H1 (cell line): ENCODE results near the gene RGS6. TPM values are rescaled to one million over a fixed set of nuclear protein-coding genes. Genes with fewer than 3 reads are reported as not detected.

Experiments used
- CTCF ChIA-PET: fragments of 300-600 bp; sonication (Branson Sonifier 250); formaldehyde crosslinking; loops from one replicate; lab custom pipeline; 2021; ENCODE audit not compliant: partially characterized antibody; lab: Charles Lee
- POLR2A ChIA-PET: fragments of 300-600 bp; sonication (Branson Sonifier 250); formaldehyde crosslinking; loops from one replicate; lab custom pipeline; 2021; ENCODE audit warnings: inconsistent platforms; ENCODE audit not compliant: partially characterized antibody; lab: Charles Lee
- DNase-seq, 2 experiments: peaks; one replicate each; pipeline versions ENCODE4 v3.0.0 to v3.0.0-alpha.2; 2010 to 2022; ENCODE audit warnings: low spot score in 2 of 2, low read depth in 1 of 2, mixed read lengths in 1 of 2
- FAIRE-seq: peaks from 2 replicates; lab custom pipeline; 2011; peaks lifted over from hg19 to GRCh38; lab: Jason Lieb, UNC
- H2AFZ ChIP-seq: 2 replicates; pipeline ENCODE4 v1.8.1; 2012; ENCODE audit warnings: low read length, inconsistent platforms
- H2AK5ac ChIP-seq: 2 replicates; pipeline ENCODE4 v1.6.1; 2013; ENCODE audit warnings: low read depth, low read length
- H2BK120ac ChIP-seq: replicated peaks from 2 replicates; pipeline ENCODE3; 2013; ENCODE audit warnings: low read depth, low read length, inconsistent platforms
- H2BK12ac ChIP-seq: 2 replicates; pipeline ENCODE4 v1.6.1; 2013; ENCODE audit warnings: low read depth, low read length
- H2BK15ac ChIP-seq: 2 replicates; pipeline ENCODE4 v1.6.1; 2013; ENCODE audit warnings: low read length
- H2BK20ac ChIP-seq: 2 replicates; pipeline ENCODE4 v1.6.1; 2013; ENCODE audit warnings: low read length
- H2BK5ac ChIP-seq: 2 replicates; pipeline ENCODE4 v1.6.1; 2013; ENCODE audit warnings: low read depth, low read length
- H3K14ac ChIP-seq: 2 replicates; pipeline ENCODE4 v1.6.1; 2013; ENCODE audit warnings: inconsistent platforms; ENCODE audit not compliant: insufficient read length
- H3K18ac ChIP-seq: 2 replicates; pipeline ENCODE4 v1.6.1; 2013; ENCODE audit warnings: low read length; ENCODE audit errors: extremely low read depth
- H3K23ac ChIP-seq: 2 replicates; pipeline ENCODE4 v1.6.1; 2013; ENCODE audit warnings: inconsistent platforms; ENCODE audit not compliant: insufficient read length
- H3K23me2 ChIP-seq: 2 replicates; pipeline ENCODE4 v1.6.1; 2013; ENCODE audit warnings: low read depth, low read length
- H3K27ac ChIP-seq: 2 replicates; pipeline ENCODE4 v1.6.1; 2011; ENCODE audit warnings: low read depth, low read length, inconsistent platforms
- H3K27me3 ChIP-seq, 4 experiments: replicated peaks in 1 of 4; 1 replicate in 1 of 4; 2 replicates in 3 of 4; pipeline versions ENCODE4 v1.6.1 to v1.8.1; 2011 to 2013; ENCODE audit warnings: low read length in 3 of 4, mild to moderate bottlenecking in 3 of 4, inconsistent platforms in 2 of 4, mixed read lengths in 2 of 4, moderate library complexity in 1 of 4; ENCODE audit not compliant: control insufficient read depth in 3 of 4, insufficient read depth in 3 of 4; ENCODE audit errors: extremely low read depth in 1 of 4
- H3K36me3 ChIP-seq, 4 experiments: 2 replicates each; pipeline versions ENCODE4 v1.6.1 to v1.8.1; 2011 to 2013; ENCODE audit warnings: mild to moderate bottlenecking in 4 of 4, low read length in 3 of 4, moderate library complexity in 2 of 4, control low read depth in 1 of 4, inconsistent platforms in 1 of 4; ENCODE audit not compliant: insufficient read depth in 4 of 4, control insufficient read depth in 2 of 4
- H3K4ac ChIP-seq: replicated peaks from 2 replicates; pipeline ENCODE3; 2013; ENCODE audit warnings: low read length, low read depth, mixed read lengths, inconsistent platforms; ENCODE audit not compliant: insufficient read length
- H3K4me1 ChIP-seq, 4 experiments: replicated peaks in 1 of 4; 1 replicate in 1 of 4; 2 replicates in 3 of 4; pipeline versions ENCODE4 v1.6.1 to v1.8.1; 2011 to 2013; ENCODE audit warnings: low read length in 3 of 4, inconsistent platforms in 2 of 4, mixed read lengths in 1 of 4; ENCODE audit not compliant: insufficient read depth in 4 of 4, control insufficient read depth in 3 of 4
- H3K4me2 ChIP-seq, 2 experiments: 2 replicates each; pipeline versions ENCODE4 v1.6.1 to v1.8.1; 2011 to 2013; ENCODE audit warnings: low read depth in 2 of 2, low read length in 2 of 2, control low read depth in 1 of 2, inconsistent platforms in 1 of 2, mild to moderate bottlenecking in 1 of 2; ENCODE audit not compliant: insufficient read depth in 1 of 2
- H3K4me3 ChIP-seq, 4 experiments: fragments of 200-600, 300-600 bp in 1 of 4; sonication (generic), shearing (Covaris generic), sonication (Bioruptor Twin) in 1 of 4; 2 replicates each; pipeline versions ENCODE4 v1.5.1 to v1.8.1; 2011 to 2016; ENCODE audit warnings: low read length in 4 of 4, low read depth in 3 of 4, control low read depth in 2 of 4, inconsistent platforms in 2 of 4, mild to moderate bottlenecking in 2 of 4, mixed read lengths in 1 of 4, moderate library complexity in 1 of 4; ENCODE audit not compliant: insufficient read depth in 2 of 4; ENCODE audit errors: extremely low read depth in 1 of 4
- H3K56ac ChIP-seq: replicated peaks from 2 replicates; pipeline ENCODE3; 2013; ENCODE audit warnings: low read depth, mild to moderate bottlenecking, mixed read lengths, low read length, inconsistent platforms; ENCODE audit not compliant: insufficient read length
- H3K79me1 ChIP-seq: 2 replicates; pipeline ENCODE4 v1.6.1; 2013; ENCODE audit warnings: low read depth, low read length, control low read depth
- H3K79me2 ChIP-seq, 2 experiments: 2 replicates each; pipeline versions ENCODE4 v1.6.1 to v1.8.1; 2012 to 2013; ENCODE audit warnings: low read length in 2 of 2, mild to moderate bottlenecking in 2 of 2, inconsistent platforms in 1 of 2; ENCODE audit not compliant: insufficient read depth in 2 of 2, control insufficient read depth in 1 of 2
- H3K9ac ChIP-seq, 4 experiments: replicated peaks in 1 of 4; 1 replicate in 1 of 4; 2 replicates in 3 of 4; pipeline versions ENCODE4 v1.6.1 to v1.8.1; 2011 to 2013; ENCODE audit warnings: low read depth in 3 of 4, low read length in 3 of 4, control low read depth in 2 of 4, mild to moderate bottlenecking in 2 of 4, moderate library complexity in 2 of 4, inconsistent platforms in 1 of 4; ENCODE audit errors: extremely low read depth in 1 of 4
- H3K9me3 ChIP-seq, 2 experiments: 2 replicates each; pipeline versions ENCODE4 v1.6.1 to v1.8.1; 2012 to 2013; ENCODE audit warnings: mild to moderate bottlenecking in 2 of 2, moderate library complexity in 2 of 2, control low read depth in 1 of 2, inconsistent platforms in 1 of 2, low read depth in 1 of 2, low read length in 1 of 2, mixed read lengths in 1 of 2; ENCODE audit not compliant: insufficient read depth in 2 of 2
- H4K20me1 ChIP-seq, 2 experiments: replicated peaks in 1 of 2; 2 replicates each; pipeline versions ENCODE3 to v1.8.1; 2011 to 2013; ENCODE audit warnings: inconsistent platforms in 2 of 2, low read length in 2 of 2, mild to moderate bottlenecking in 1 of 2; ENCODE audit not compliant: insufficient read depth in 2 of 2, control insufficient read depth in 1 of 2
- H4K5ac ChIP-seq: 2 replicates; pipeline ENCODE4 v1.6.1; 2013; ENCODE audit warnings: low read length, low read depth, mixed read lengths, inconsistent platforms; ENCODE audit not compliant: insufficient read length
- H4K8ac ChIP-seq: 2 replicates; pipeline ENCODE4 v1.8.0; 2013; ENCODE audit warnings: mild to moderate bottlenecking, moderate library complexity, low read length, inconsistent platforms; ENCODE audit not compliant: insufficient read depth; ENCODE audit errors: extremely low read depth
- H4K91ac ChIP-seq: replicated peaks from 2 replicates; pipeline ENCODE3; 2013; ENCODE audit warnings: low read length, mixed read lengths, inconsistent platforms; ENCODE audit not compliant: insufficient read length
- ASH2L ChIP-seq: fragments of 200-600, 300-600 bp; sonication (generic); IDR thresholded peaks from one replicate; pipeline ENCODE4 v1.7.1; 2017; ENCODE audit warnings: low read length
- BACH1 ChIP-seq: IDR thresholded peaks from 2 replicates; pipeline ENCODE4 v1.6.1; 2012; ENCODE audit warnings: low read length, improper control_type of control experiment
- CBX8 ChIP-seq: fragments of 300-800, 300-1000 bp; sonication (generic); IDR thresholded peaks from 2 replicates; pipeline ENCODE4 v1.7.1; 2016; ENCODE audit warnings: low read depth, low read length, borderline replicate concordance
- CHD2 ChIP-seq: IDR thresholded peaks from 2 replicates; pipeline ENCODE4 v1.6.1; 2012; ENCODE audit warnings: low read length, improper control_type of control experiment
- EP300 ChIP-seq, 2 experiments: IDR thresholded peaks; 1 replicate in 1 of 2; 2 replicates in 1 of 2; pipeline ENCODE4 v1.6.1; 2011 to 2012; ENCODE audit warnings: low read depth in 2 of 2, low read length in 2 of 2, mild to moderate bottlenecking in 2 of 2, borderline replicate concordance in 1 of 2, inconsistent platforms in 1 of 2, moderate library complexity in 1 of 2
- EZH2 ChIP-seq: fragments of 200-600 bp; sonication (generic); IDR thresholded peaks from 2 replicates; pipeline ENCODE4 v1.7.1; 2012; ENCODE audit warnings: low read depth, mild to moderate bottlenecking, moderate library complexity, low read length, inconsistent platforms; ENCODE audit not compliant: severe bottlenecking
- HDAC2 ChIP-seq, 2 experiments: fragments of 300-600 bp in 1 of 2; sonication (generic) in 1 of 2; IDR thresholded peaks; 2 replicates each; pipeline ENCODE4 v1.6.1; 2011 to 2012; ENCODE audit warnings: low read depth in 2 of 2, low read length in 2 of 2, mild to moderate bottlenecking in 2 of 2, moderate library complexity in 2 of 2, borderline replicate concordance in 1 of 2, inconsistent platforms in 1 of 2
- NANOG ChIP-seq: IDR thresholded peaks from 2 replicates; pipeline ENCODE4 v1.6.1; 2011; ENCODE audit warnings: low read length, low read depth, mild to moderate bottlenecking, inconsistent platforms; ENCODE audit not compliant: insufficient read depth, poor library complexity, severe bottlenecking
- NRF1 ChIP-seq: IDR thresholded peaks from 2 replicates; pipeline ENCODE4 v1.6.1; 2011; ENCODE audit warnings: mild to moderate bottlenecking, low read depth, low read length, improper control_type of control experiment
- POU5F1 ChIP-seq: IDR thresholded peaks from 2 replicates; pipeline ENCODE4 v1.6.1; 2011; ENCODE audit warnings: low read depth, mild to moderate bottlenecking, low read length, moderate library complexity
- RNF2 ChIP-seq: fragments of 200-900, 300-1000 bp; sonication (generic); IDR thresholded peaks from 2 replicates; pipeline ENCODE4 v1.7.1; 2016; ENCODE audit warnings: borderline replicate concordance, low read depth, mild to moderate bottlenecking, antibody characterized with exemption, low read length; ENCODE audit not compliant: poor library complexity, severe bottlenecking; ENCODE audit errors: missing control alignments
- SP4 ChIP-seq: IDR thresholded peaks from 2 replicates; pipeline ENCODE4 v1.6.1; 2012; ENCODE audit warnings: low read length, inconsistent platforms
- TAF7 ChIP-seq: optimal IDR thresholded peaks from 2 replicates; pipeline ENCODE3; 2011; ENCODE audit warnings: low read depth, mild to moderate bottlenecking, inconsistent platforms, low read length, moderate library complexity, borderline replicate concordance
- TBP ChIP-seq: IDR thresholded peaks from 2 replicates; pipeline ENCODE4 v1.6.1; 2011; ENCODE audit warnings: low read depth, low read length, improper control_type of control experiment
- WGBS, 2 experiments: shearing (Covaris generic) in 1 of 2; methylation state at CpG; one replicate each; pipeline versions ENCODE4 v1.1.6 to v1.1.7; 2013 to 2015; ENCODE audit warnings: low lambda C conversion rate in 2 of 2, mixed read lengths in 2 of 2, inconsistent platforms in 1 of 2, low coverage in 1 of 2, missing lambda C conversion rate in 1 of 2; ENCODE audit not compliant: insufficient replicate concordance in 2 of 2, insufficient coverage in 1 of 2, insufficient read length in 1 of 2; ENCODE audit errors: extremely low coverage in 1 of 2, missing lambda C conversion rate in 1 of 2; 5-methylcytosine and 5-hydroxymethylcytosine counted together
- polyA plus RNA-seq, 7 experiments: library from polyadenylated mRNA; depleted of rRNA in 3 of 7; stranded (reverse) in 5 of 7; unstranded in 2 of 7; fragments of >200 nt in 5 of 7; fragments of 200-250 nt in 2 of 7; gene quantifications; 1 replicate in 5 of 7; 2 replicates in 1 of 7; 4 replicates in 1 of 7; pipeline versions ENCODE4 v1.2.1 to v1.2.3, GENCODE V29; 2011 to 2013; ENCODE audit warnings: missing spikeins in 2 of 7, mixed read lengths in 2 of 7
- total RNA-seq: library from RNA; stranded (reverse); fragmentation: NEBNext Ultra II Directional; extraction: Animal tissue kit (Norgen Biotek cat#: 25700); gene quantifications from 2 replicates; pipeline ENCODE4 v1.2.1, GENCODE V29; 2021

Gene RGS6
- total and polyA plus RNA-seq, 2 of the 8 experiments (the other 6 are each of a cell fraction or from before 2014, with no cell fraction given) = 0.26 to 1.1 TPM

DNA sequence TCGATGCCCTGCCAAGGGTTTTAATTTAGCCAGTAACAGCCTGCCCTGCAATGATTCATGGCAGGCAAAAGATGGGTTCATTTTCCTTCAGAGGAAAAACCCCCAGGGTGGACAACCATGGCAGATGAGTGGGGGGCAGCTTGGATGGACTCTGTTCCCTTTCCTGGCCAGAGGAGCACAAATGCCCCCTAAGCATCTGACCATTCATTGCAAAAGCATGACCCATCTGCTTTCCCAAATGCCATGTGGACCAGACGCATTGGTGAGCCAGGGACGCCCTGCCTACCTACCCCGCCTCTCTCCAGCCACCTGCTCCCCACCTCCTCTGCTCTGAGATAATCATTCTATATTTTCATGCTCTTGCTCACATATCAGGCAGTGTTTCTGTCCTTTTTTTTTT, 679.8 kb downstream of the RGS6 start:
- Histone ChIP-seq H2AFZ (no peak overlapping the region), H2BK120ac (no peak overlapping the region), H3K27ac (no peak overlapping the region), H2AK5ac (no peak overlapping the region), H3K18ac (no peak overlapping the region), H3K4ac (no peak overlapping the region), H3K36me3 (no peaks in the 10 kb centered on the region), H3K79me2 (no peaks in the 10 kb centered on the region), H3K79me1 (no peaks in the 10 kb centered on the region), H3K14ac (no peak overlapping the region), H2BK15ac (no peak overlapping the region), H3K27me3 (no peaks in the 10 kb centered on the region; a peak in 1 of 7 replicates), H4K20me1 (no peaks in the 10 kb centered on the region), H2BK12ac (no peak overlapping the region), H3K23ac (no peak overlapping the region), H4K91ac (no peak overlapping the region), H3K23me2 (no peaks in the 10 kb centered on the region), H4K5ac (no peak overlapping the region), H3K9me3 (no peaks in the 10 kb centered on the region), H3K4me2 (no peak overlapping the region), H3K56ac (no peak overlapping the region), H4K8ac (no peak overlapping the region), H2BK20ac (no peak overlapping the region), H3K4me3 (no peak overlapping the region), H3K4me1 (no peaks in the 10 kb centered on the region; a peak in 1 of 7 replicates), H3K9ac (no peak overlapping the region), H2BK5ac (no peak overlapping the region)
- peak in 1 of 2 experiments; percentile 11 for DNase-seq
- no peak for FAIRE-seq
- POLR2A ChIA-PET = no interaction called here
- CTCF ChIA-PET = interaction anchor here (0.7 kb wide), 1 partner anchor 143 kb away, joined by 3 read pairs; no protein-coding TSS in a partner anchor
- 85% methylated on average over 4 of the region's 4 CpGs; no CpG with 5 or more reads in 1 of the 2 experiments for WGBS, 2 experiments
- TF ChIP-seq HDAC2 (IDR thresholded peaks at IDR 0.05; ENCODE audit: borderline replicate concordance in 1 of 2, low read depth in 2 of 2, low read length in 2 of 2) (no peak), NANOG (no peak), POU5F1 (no peak), NRF1 (no peak), CHD2 (no peak), TAF7 (no peak), TBP (no peak), EZH2 (no peak), RNF2 (no peak), CBX8 (no peak), EP300 (IDR thresholded peaks at IDR 0.05; ENCODE audit: borderline replicate concordance in 1 of 2, low read depth in 2 of 2, low read length in 2 of 2) (no peak), BACH1 (no peak), SP4 (no peak), ASH2L (no peak)
